ENCODE data around the gene ELAVL2. TPM values are rescaled to one million over a fixed set of nuclear protein-coding genes. Genes with fewer than 3 reads are reported as not detected.

The ELAVL2 gene
- polyA plus RNA-seq, 1 donor from 2014 or later: 106 TPM

DNA sequence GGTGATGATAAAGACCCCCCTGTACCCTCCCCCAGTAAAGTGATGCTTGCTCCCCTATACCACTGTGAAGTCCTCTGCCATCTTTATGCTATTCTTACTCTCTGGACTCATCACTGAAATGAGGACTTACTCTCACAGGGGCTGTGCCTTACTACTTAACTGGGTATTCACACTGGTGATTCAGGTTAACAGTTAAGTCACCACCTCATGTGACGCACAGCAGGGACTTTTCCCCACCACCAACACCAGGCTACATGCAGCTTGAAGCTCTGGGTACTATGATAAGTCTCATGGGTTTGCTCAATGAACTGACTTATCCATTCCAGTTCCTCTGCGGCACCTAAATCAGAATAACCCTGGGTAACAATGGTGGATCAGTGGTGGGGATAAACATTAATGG is 163.7 kb downstream of the ELAVL2 start:
- H4K20me1 ChIP-seq (ENCODE audit: insufficient read depth): no peaks in the 10 kb centered on the region
- no peak overlapping the region for H3K9ac ChIP-seq (ENCODE audit: low read length)
- peaks cover 22% of the 10 kb centered on the region for H3K36me3 ChIP-seq (ENCODE audit: insufficient read depth, low read length)
- H3K4me2 ChIP-seq (ENCODE audit: low read length): no peak overlapping the region
- no peaks in the 10 kb centered on the region for H3K27me3 ChIP-seq (ENCODE audit: insufficient read depth, low read depth, low read length)
- H3F3A ChIP-seq (ENCODE audit: insufficient read depth, low read length, poor library complexity, severe bottlenecking): no peaks in the 10 kb centered on the region
- H3K9me3 ChIP-seq (ENCODE audit: low read length): no peaks in the 10 kb centered on the region
- no peak overlapping the region for H3K4me3 ChIP-seq (ENCODE audit: low read length)
- no peaks in the 10 kb centered on the region for H3K79me2 ChIP-seq (replicated peaks; ENCODE audit: insufficient read depth, low read length)
- TF ChIP-seq POLR2AphosphoS5 (IDR thresholded peaks at IDR 0.05) (no peak), SMC3 (conservative IDR thresholded peaks at IDR 0.05; ENCODE audit: poor library complexity) (no peak), TAF1 (IDR thresholded peaks at IDR 0.05; ENCODE audit: low read depth) (no peak), EP300 (conservative IDR thresholded peaks at IDR 0.05; ENCODE audit: poor library complexity, severe bottlenecking) (no peak), MXI1 (conservative IDR thresholded peaks at IDR 0.05; ENCODE audit: poor library complexity, severe bottlenecking) (no peak), EZH2 (IDR thresholded peaks at IDR 0.05; ENCODE audit: borderline replicate concordance, insufficient read depth, low read length, poor library complexity, severe bottlenecking) (no peak), RAD21 (conservative IDR thresholded peaks at IDR 0.05) (no peak)
- TF ChIP-seq, protein P1, sequence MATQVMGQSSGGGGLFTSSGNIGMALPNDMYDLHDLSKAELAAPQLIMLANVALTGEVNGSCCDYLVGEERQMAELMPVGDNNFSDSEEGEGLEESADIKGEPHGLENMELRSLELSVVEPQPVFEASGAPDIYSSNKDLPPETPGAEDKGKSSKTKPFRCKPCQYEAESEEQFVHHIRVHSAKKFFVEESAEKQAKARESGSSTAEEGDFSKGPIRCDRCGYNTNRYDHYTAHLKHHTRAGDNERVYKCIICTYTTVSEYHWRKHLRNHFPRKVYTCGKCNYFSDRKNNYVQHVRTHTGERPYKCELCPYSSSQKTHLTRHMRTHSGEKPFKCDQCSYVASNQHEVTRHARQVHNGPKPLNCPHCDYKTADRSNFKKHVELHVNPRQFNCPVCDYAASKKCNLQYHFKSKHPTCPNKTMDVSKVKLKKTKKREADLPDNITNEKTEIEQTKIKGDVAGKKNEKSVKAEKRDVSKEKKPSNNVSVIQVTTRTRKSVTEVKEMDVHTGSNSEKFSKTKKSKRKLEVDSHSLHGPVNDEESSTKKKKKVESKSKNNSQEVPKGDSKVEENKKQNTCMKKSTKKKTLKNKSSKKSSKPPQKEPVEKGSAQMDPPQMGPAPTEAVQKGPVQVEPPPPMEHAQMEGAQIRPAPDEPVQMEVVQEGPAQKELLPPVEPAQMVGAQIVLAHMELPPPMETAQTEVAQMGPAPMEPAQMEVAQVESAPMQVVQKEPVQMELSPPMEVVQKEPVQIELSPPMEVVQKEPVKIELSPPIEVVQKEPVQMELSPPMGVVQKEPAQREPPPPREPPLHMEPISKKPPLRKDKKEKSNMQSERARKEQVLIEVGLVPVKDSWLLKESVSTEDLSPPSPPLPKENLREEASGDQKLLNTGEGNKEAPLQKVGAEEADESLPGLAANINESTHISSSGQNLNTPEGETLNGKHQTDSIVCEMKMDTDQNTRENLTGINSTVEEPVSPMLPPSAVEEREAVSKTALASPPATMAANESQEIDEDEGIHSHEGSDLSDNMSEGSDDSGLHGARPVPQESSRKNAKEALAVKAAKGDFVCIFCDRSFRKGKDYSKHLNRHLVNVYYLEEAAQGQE (IDR thresholded peaks at IDR 0.05; ENCODE audit: borderline replicate concordance): no peak
- TF ChIP-seq, protein P2, sequence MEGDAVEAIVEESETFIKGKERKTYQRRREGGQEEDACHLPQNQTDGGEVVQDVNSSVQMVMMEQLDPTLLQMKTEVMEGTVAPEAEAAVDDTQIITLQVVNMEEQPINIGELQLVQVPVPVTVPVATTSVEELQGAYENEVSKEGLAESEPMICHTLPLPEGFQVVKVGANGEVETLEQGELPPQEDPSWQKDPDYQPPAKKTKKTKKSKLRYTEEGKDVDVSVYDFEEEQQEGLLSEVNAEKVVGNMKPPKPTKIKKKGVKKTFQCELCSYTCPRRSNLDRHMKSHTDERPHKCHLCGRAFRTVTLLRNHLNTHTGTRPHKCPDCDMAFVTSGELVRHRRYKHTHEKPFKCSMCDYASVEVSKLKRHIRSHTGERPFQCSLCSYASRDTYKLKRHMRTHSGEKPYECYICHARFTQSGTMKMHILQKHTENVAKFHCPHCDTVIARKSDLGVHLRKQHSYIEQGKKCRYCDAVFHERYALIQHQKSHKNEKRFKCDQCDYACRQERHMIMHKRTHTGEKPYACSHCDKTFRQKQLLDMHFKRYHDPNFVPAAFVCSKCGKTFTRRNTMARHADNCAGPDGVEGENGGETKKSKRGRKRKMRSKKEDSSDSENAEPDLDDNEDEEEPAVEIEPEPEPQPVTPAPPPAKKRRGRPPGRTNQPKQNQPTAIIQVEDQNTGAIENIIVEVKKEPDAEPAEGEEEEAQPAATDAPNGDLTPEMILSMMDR (IDR thresholded peaks at IDR 0.05; ENCODE audit: poor library complexity, severe bottlenecking): no peak
- H3K27ac ChIP-seq (ENCODE audit: low read length): no peak overlapping the region
- no peaks in the 10 kb centered on the region for H3K9me2 ChIP-seq (ENCODE audit: insufficient read depth, low read length)
- no peak overlapping the region for H2AFZ ChIP-seq (ENCODE audit: low read depth, low read length)

DNA sequence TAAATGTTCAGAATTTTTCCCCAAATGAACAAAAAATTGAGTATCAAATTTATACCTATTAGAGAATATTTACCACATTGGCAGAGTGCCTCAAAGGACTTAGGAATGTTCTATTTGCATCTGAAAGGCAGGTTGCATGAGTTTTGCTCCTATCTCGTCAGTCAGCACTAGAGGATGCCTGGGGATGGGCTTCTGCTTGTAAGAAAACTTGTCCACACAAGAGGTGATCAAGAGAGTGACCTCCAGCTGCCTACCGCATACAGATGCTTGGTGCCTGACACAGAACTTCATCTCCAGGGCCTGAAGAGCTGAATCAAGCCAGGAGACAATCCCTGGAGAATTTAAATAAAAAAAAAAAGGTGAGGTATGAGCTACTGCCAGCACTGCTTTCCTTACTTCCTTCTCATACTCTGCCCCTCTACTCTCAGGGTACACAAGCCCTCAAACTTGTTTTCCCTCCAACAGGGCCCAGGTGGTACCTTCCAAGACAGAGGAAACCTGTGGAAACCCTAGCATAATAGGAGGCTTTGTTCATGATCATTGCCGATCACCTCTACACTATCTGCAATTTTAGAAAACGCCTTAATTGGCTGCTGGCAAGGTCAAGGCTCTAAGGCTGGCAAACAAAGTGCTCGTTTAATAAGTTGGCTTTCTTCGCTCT is 166.6 kb downstream of the ELAVL2 start:
- no peaks in the 10 kb centered on the region for H3K27me3 ChIP-seq (ENCODE audit: insufficient read depth, low read depth, low read length)
- H3K9me3 ChIP-seq (ENCODE audit: low read length): no peaks in the 10 kb centered on the region
- no peaks in the 10 kb centered on the region for H3F3A ChIP-seq (ENCODE audit: insufficient read depth, low read length, poor library complexity, severe bottlenecking)
- no peak overlapping the region for H3K27ac ChIP-seq (ENCODE audit: low read length)
- H4K20me1 ChIP-seq (ENCODE audit: insufficient read depth): no peaks in the 10 kb centered on the region
- H3K36me3 ChIP-seq (ENCODE audit: insufficient read depth, low read length): peaks cover 18% of the 10 kb centered on the region
- no peaks in the 10 kb centered on the region for H3K79me2 ChIP-seq (replicated peaks; ENCODE audit: insufficient read depth, low read length)
- no peak for TF ChIP-seq SMC3 (conservative IDR thresholded peaks at IDR 0.05; ENCODE audit: poor library complexity)
- TF ChIP-seq, protein P1 (IDR thresholded peaks at IDR 0.05; ENCODE audit: borderline replicate concordance): no peak
- no peak for TF ChIP-seq TAF1 (IDR thresholded peaks at IDR 0.05; ENCODE audit: low read depth)
- no peak for TF ChIP-seq EP300 (conservative IDR thresholded peaks at IDR 0.05; ENCODE audit: poor library complexity, severe bottlenecking)
- no peak for TF ChIP-seq MXI1 (conservative IDR thresholded peaks at IDR 0.05; ENCODE audit: poor library complexity, severe bottlenecking)
- TF ChIP-seq EZH2 (IDR thresholded peaks at IDR 0.05; ENCODE audit: borderline replicate concordance, insufficient read depth, low read length, poor library complexity, severe bottlenecking): no peak
- no peak for TF ChIP-seq POLR2AphosphoS5 (IDR thresholded peaks at IDR 0.05)
- no peak for TF ChIP-seq RAD21 (conservative IDR thresholded peaks at IDR 0.05)
- TF ChIP-seq, protein P2 (IDR thresholded peaks at IDR 0.05; ENCODE audit: poor library complexity, severe bottlenecking): no peak
- no peaks in the 10 kb centered on the region for H3K9me2 ChIP-seq (ENCODE audit: insufficient read depth, low read length)
- no peak overlapping the region for H3K4me2 ChIP-seq (ENCODE audit: low read length)
- no peak overlapping the region for H2AFZ ChIP-seq (ENCODE audit: low read depth, low read length)
- no peak overlapping the region for H3K9ac ChIP-seq (ENCODE audit: low read length)
- no peak overlapping the region for H3K4me3 ChIP-seq (ENCODE audit: low read length)
